DND-41 (cell line): Measurements from ENCODE around the gene RAB7A.
"Not testable (repeated sequence)": the region's sequence is repeated elsewhere in the genome, so short reads cannot be mapped to it uniquely, and the experiment has no call there.

Experiments
- ATAC-seq: fragments of 200-7000 bp; cut with Tn5 transposase; 3 replicates; pipeline ENCODE4 v1.9.1; 2021; ENCODE audit warnings: low read depth; ENCODE audit not compliant: insufficient read depth
- DNase-seq: peaks from one replicate; pipeline ENCODE4 v3.0.0-alpha.2; 2020
- H2AFZ ChIP-seq: 2 replicates; pipeline ENCODE4 v1.6.0; 2012; ENCODE audit warnings: low read depth, low read length
- H3K27ac ChIP-seq: 2 replicates; pipeline ENCODE4 v1.5.1; 2012; ENCODE audit warnings: low read length, inconsistent platforms
- H3K27me3 ChIP-seq: fragments of 200-600 bp; sonication (generic); 2 replicates; pipeline ENCODE4 v1.6.0; 2012; ENCODE audit warnings: low read length, mild to moderate bottlenecking, inconsistent platforms; ENCODE audit not compliant: insufficient read depth, poor library complexity
- H3K36me3 ChIP-seq: 2 replicates; pipeline ENCODE4 v1.5.1; 2012; ENCODE audit warnings: low read length, inconsistent platforms; ENCODE audit not compliant: insufficient read depth
- H3K4me1 ChIP-seq: 2 replicates; pipeline ENCODE4 v1.5.1; 2012; ENCODE audit warnings: mild to moderate bottlenecking, low read length; ENCODE audit not compliant: insufficient read depth
- H3K4me2 ChIP-seq: 2 replicates; pipeline ENCODE4 v1.6.0; 2012; ENCODE audit warnings: mild to moderate bottlenecking, moderate library complexity, low read length, inconsistent platforms; ENCODE audit not compliant: insufficient read depth
- H3K4me3 ChIP-seq, 2 experiments: fragments of 200-600 bp in 1 of 2; shearing (Covaris generic) in 1 of 2; 2 replicates each; pipeline ENCODE4 v1.5.1; 2012 to 2016; ENCODE audit warnings: inconsistent platforms in 2 of 2, low read length in 2 of 2, mild to moderate bottlenecking in 2 of 2, low read depth in 1 of 2, moderate library complexity in 1 of 2
- H3K79me2 ChIP-seq: 2 replicates; pipeline ENCODE4 v1.6.0; 2012; ENCODE audit warnings: low read length, inconsistent platforms; ENCODE audit not compliant: insufficient read depth
- H3K9ac ChIP-seq: 2 replicates; pipeline ENCODE4 v1.6.0; 2012; ENCODE audit warnings: low read depth, mild to moderate bottlenecking, inconsistent platforms, low read length, moderate library complexity
- H3K9me3 ChIP-seq: 2 replicates; pipeline ENCODE4 v1.5.1; 2012; ENCODE audit warnings: low read length, moderate library complexity, mild to moderate bottlenecking, inconsistent platforms; ENCODE audit not compliant: insufficient read depth, severe bottlenecking
- H4K20me1 ChIP-seq: 2 replicates; pipeline ENCODE4 v1.6.0; 2012; ENCODE audit warnings: low read length; ENCODE audit not compliant: insufficient read depth
- EZH2 ChIP-seq: IDR thresholded peaks from 3 replicates; pipeline ENCODE4 v1.6.1; 2012; ENCODE audit warnings: borderline replicate concordance, low read depth, mild to moderate bottlenecking, moderate library complexity, low read length, inconsistent platforms; ENCODE audit not compliant: severe bottlenecking
- TF ChIP-seq, protein P1 (sequence below): IDR thresholded peaks from 2 replicates; pipeline ENCODE4 v1.5.1; 2012; ENCODE audit warnings: borderline replicate concordance, low read length, moderate library complexity, mild to moderate bottlenecking; ENCODE audit not compliant: poor library complexity, severe bottlenecking; ENCODE audit errors: extremely low read depth

The RAB7A gene

DNA sequence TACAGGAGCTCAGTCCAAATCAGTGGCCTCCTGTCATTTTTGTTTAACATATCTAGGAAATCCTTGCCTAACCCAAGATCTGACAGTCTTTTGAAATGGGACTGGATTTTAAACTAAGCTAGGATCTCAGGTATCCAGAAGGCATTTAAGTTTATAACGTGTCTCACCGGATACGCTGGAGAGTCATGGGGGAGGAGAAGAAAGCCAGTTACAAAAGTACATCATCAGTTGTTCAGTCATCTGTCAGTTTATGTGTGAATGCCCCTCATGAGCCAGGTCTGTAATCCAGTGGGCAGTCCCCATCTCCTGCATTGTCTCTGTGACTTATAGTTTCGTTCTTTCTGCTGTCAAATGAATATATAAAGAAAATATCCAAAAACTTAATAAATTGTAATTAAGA is 44.4 kb downstream of the RAB7A start:
- Histone ChIP-seq H3K79me2 (peaks cover 90% of the 10 kb centered on the region), H3K4me3 (no peak overlapping the region), H3K9ac (no peak overlapping the region)

DNA sequence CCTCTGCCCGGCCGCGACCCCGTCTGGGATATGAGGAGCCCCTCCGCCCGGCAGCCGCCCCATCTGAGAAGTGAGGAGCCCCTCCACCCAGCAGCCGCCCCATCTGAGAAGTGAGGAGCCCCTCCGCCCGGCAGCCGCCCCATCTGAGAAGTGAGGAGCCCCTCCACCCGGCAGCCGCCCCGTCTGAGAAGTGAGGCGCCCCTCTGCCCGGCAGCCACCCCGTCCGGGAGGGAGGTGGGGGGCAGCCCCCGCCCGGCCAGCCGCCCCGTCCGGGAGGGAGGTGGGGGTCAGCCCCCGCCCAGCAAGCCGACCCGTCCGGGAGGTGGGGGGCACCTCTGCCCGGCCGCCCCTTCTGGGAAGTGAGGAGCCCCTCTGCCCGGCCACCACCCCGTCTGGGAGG is 47.2 kb downstream of the RAB7A start:
- H3K27ac ChIP-seq, H3K4me3 ChIP-seq, H2AFZ ChIP-seq, H3K36me3 ChIP-seq, H3K9me3 ChIP-seq, H3K9ac ChIP-seq, H3K4me2 ChIP-seq, H3K27me3 ChIP-seq, ATAC-seq, H3K4me1 ChIP-seq, DNase-seq: not testable (repeated sequence)
- H3K79me2 ChIP-seq: peaks cover 90% of the 10 kb centered on the region
- peaks cover 67% of the 10 kb centered on the region for H4K20me1 ChIP-seq

More for the DNA sequence above, 44.4 kb downstream of the RAB7A start:
- H3K27ac ChIP-seq: no peak overlapping the region
- H4K20me1 ChIP-seq: peaks cover 69% of the 10 kb centered on the region
- DNase-seq (no peak), ATAC-seq (no peak)
- H3K4me1 ChIP-seq: no peaks in the 10 kb centered on the region
- H2AFZ ChIP-seq: no peak overlapping the region
- H3K27me3 ChIP-seq: no peaks in the 10 kb centered on the region
- H3K9me3 ChIP-seq: no peaks in the 10 kb centered on the region
- peaks cover 3% of the 10 kb centered on the region; the same call in 1 of the 2 replicates for H3K36me3 ChIP-seq
- TF ChIP-seq EZH2: no peak
- TF ChIP-seq, protein P1, sequence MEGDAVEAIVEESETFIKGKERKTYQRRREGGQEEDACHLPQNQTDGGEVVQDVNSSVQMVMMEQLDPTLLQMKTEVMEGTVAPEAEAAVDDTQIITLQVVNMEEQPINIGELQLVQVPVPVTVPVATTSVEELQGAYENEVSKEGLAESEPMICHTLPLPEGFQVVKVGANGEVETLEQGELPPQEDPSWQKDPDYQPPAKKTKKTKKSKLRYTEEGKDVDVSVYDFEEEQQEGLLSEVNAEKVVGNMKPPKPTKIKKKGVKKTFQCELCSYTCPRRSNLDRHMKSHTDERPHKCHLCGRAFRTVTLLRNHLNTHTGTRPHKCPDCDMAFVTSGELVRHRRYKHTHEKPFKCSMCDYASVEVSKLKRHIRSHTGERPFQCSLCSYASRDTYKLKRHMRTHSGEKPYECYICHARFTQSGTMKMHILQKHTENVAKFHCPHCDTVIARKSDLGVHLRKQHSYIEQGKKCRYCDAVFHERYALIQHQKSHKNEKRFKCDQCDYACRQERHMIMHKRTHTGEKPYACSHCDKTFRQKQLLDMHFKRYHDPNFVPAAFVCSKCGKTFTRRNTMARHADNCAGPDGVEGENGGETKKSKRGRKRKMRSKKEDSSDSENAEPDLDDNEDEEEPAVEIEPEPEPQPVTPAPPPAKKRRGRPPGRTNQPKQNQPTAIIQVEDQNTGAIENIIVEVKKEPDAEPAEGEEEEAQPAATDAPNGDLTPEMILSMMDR: no peak
- no peak overlapping the region for H3K4me2 ChIP-seq

DNA sequence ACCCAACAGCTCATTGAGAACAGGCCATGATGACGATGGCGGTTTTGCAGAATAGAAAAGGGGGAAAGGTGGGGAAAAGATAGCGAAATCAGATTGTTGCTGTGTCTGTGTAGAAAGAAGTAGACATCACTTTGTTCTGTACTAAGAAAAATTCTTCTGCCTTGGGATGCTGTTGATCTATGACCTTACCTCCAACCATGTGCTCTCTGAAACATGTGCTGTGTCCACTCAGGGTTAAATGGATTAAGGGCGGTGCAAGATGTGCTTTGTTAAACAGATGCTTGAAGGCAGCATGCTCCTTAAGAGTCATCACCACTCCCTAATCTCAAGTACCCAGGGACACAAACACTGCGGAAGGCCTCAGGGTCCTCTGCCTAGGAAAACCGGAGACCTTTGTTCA is 47.6 kb downstream of the RAB7A start:
- not testable (repeated sequence) for H3K4me2 ChIP-seq, H3K4me3 ChIP-seq, H3K4me1 ChIP-seq, H3K9me3 ChIP-seq, H3K36me3 ChIP-seq, DNase-seq, ATAC-seq, H3K9ac ChIP-seq, H2AFZ ChIP-seq, H3K27ac ChIP-seq, H3K27me3 ChIP-seq
- peaks cover 90% of the 10 kb centered on the region for H3K79me2 ChIP-seq
- peaks cover 66% of the 10 kb centered on the region for H4K20me1 ChIP-seq

DNA sequence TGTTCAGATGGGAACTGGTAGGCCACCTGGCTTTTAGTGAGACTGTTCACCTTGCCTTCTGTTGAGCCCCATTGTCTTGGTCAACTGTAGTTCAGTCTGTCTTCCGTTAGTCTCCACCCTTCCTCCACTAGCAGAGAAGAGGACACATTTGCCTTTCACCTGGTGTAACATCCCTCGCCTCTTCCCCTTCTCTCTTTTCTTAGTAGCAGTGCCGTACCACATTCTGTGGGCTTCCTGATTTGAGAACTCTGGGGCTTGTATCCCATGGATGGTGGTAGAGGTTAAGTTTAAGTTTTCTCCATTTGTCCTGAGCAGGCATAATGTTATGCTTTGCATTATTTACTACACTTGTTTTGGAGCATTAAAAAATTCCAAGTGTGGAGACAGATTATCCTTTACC is 49.3 kb downstream of the RAB7A start:
- no peaks in the 10 kb centered on the region for H3K9me3 ChIP-seq
- no peak overlapping the region for H2AFZ ChIP-seq
- H3K4me1 ChIP-seq: no peaks in the 10 kb centered on the region
- H3K4me2 ChIP-seq: no peak overlapping the region
- H3K27me3 ChIP-seq: no peaks in the 10 kb centered on the region
- no peak overlapping the region for H3K9ac ChIP-seq
- TF ChIP-seq, protein P1: no peak
- TF ChIP-seq EZH2: no peak
- no peak overlapping the region for H3K4me3 ChIP-seq
- H3K79me2 ChIP-seq: peaks cover 90% of the 10 kb centered on the region
- DNase-seq (no peak), ATAC-seq (no peak)
- peaks cover 9% of the 10 kb centered on the region for H3K36me3 ChIP-seq
- peaks cover 67% of the 10 kb centered on the region for H4K20me1 ChIP-seq
- H3K27ac ChIP-seq: no peak overlapping the region
